ENCODE measurements around the gene AAR2. TPM values are rescaled to one million over a fixed set of nuclear protein-coding genes. Genes with fewer than 3 reads are reported as not detected.

The AAR2 gene
- total RNA-seq, 1 experiment from 2014 or later, result 36.9 TPM

GRCh38 chr20:36305602-36306551, 69.6 kb downstream of the AAR2 start, which contains the start of gene DLGAP4:
Gene DLGAP4 (plus strand): TSS chr20:36306339. CDS start chr20:36431718, 125,379 bp downstream.
- Histone ChIP-seq H4K20me1 (ENCODE audit: control insufficient read depth, insufficient read depth, insufficient read length) (peaks cover 3% of the 10 kb centered on the region), H3K56ac (ENCODE audit: insufficient read length, low read depth, low read length) (no peak within 1 kb of the TSS), H2BK15ac (ENCODE audit: low read depth, low read length) (no peak within 1 kb of the TSS), H3K27me3 (ENCODE audit: insufficient read depth, low read length) (peaks cover 5% of the 10 kb centered on the region; the same call in 1 of the 2 replicates), H3K9ac (ENCODE audit: extremely low read depth, insufficient read length, low read length) (no peak within 1 kb of the TSS), H2AFZ (ENCODE audit: low read length) (no peak within 1 kb of the TSS), H3K18ac (ENCODE audit: insufficient read length, low read depth, low read length) (no peak within 1 kb of the TSS), H4K5ac (ENCODE audit: insufficient read length, low read depth, low read length) (no peak within 1 kb of the TSS), H3K23ac (ENCODE audit: insufficient read length, low read depth, low read length) (no peak within 1 kb of the TSS), H3K79me1 (ENCODE audit: insufficient read depth, low read depth, low read length, poor library complexity, severe bottlenecking) (no peaks in the 10 kb centered on the region), H4K8ac (replicated peaks; ENCODE audit: insufficient read length, low read depth, low read length) (no peak within 1 kb of the TSS), H3K4me2 (ENCODE audit: insufficient read depth, insufficient read length, low read length) (peak within 1 kb of the TSS; percentile 82), H3K9me3 (ENCODE audit: control insufficient read depth, low read depth, low read length) (no peaks in the 10 kb centered on the region), H3K4me1 (ENCODE audit: insufficient read depth, low read length) (no peaks in the 10 kb centered on the region), H3K27ac (ENCODE audit: insufficient read length, low read depth, low read length) (no peak within 1 kb of the TSS), H2BK120ac (ENCODE audit: low read depth, low read length, poor library complexity, severe bottlenecking) (no peak within 1 kb of the TSS), H3K23me2 (ENCODE audit: insufficient read length, low read depth, low read length, poor library complexity, severe bottlenecking) (peaks cover 11% of the 10 kb centered on the region), H2BK20ac (ENCODE audit: low read depth, low read length, poor library complexity, severe bottlenecking) (no peak within 1 kb of the TSS), H2BK5ac (ENCODE audit: insufficient read length, low read length) (no peak within 1 kb of the TSS), H2BK12ac (ENCODE audit: insufficient read length, low read depth, low read length) (no peak within 1 kb of the TSS), H4K91ac (ENCODE audit: insufficient read length, low read depth, low read length) (no peak within 1 kb of the TSS), H3T11ph (ENCODE audit: low read length) (no peak within 1 kb of the TSS), H3K4ac (ENCODE audit: low read depth, low read length) (no peak within 1 kb of the TSS), H2AK5ac (ENCODE audit: insufficient read length, low read length) (no peak within 1 kb of the TSS), H3K79me2 (ENCODE audit: insufficient read depth, low read length) (no peaks in the 10 kb centered on the region), H3K14ac (ENCODE audit: insufficient read depth, low read length) (no peak within 1 kb of the TSS)
- Mint-ChIP-seq H3K27ac (no peak within 1 kb of the TSS), H3K27me3 (ENCODE audit: low read depth) (peaks cover 89% of the 10 kb centered on the region), H3K4me3 (peak within 1 kb of the TSS; percentile 70 to 87), H3K4me1 (peaks cover 9 to 27% of the 10 kb centered on the region in 2 experiments), H3K9me3 (no peaks in the 10 kb centered on the region), H3K36me3 (ENCODE audit: insufficient read depth in 1 of 3, low read depth in 3 of 3) (no peaks in the 10 kb centered on the region)
- TF ChIP-seq CTCF (conservative IDR thresholded peaks at IDR 0.05), result peak; percentile 38; the same call in 2 of the 3 replicates
- no CpG with 5 or more reads among the region's 96 CpGs for WGBS (ENCODE audit: extremely low coverage, insufficient read length, low lambda C conversion rate)
- no peak for DNase-seq

Other genes starting within 250 kb of the AAR2 start
- gene EPB41L1, start 81.7 kb upstream of the AAR2 start, total RNA-seq (2021), result 29.9 and 31.1 TPM in 2 replicates
- 48.0 and 54.6 TPM in 2 replicates for gene DLGAP4, start 69.9 kb downstream of the AAR2 start, total RNA-seq (2021)

Measured in H9 (cell line).